ENCODE results near the gene SPOCK3.
"Not testable (repeated sequence)": the region's sequence is repeated elsewhere in the genome, so short reads cannot be mapped to it uniquely, and the experiment has no call there.

SPOCK3 gene

DNA sequence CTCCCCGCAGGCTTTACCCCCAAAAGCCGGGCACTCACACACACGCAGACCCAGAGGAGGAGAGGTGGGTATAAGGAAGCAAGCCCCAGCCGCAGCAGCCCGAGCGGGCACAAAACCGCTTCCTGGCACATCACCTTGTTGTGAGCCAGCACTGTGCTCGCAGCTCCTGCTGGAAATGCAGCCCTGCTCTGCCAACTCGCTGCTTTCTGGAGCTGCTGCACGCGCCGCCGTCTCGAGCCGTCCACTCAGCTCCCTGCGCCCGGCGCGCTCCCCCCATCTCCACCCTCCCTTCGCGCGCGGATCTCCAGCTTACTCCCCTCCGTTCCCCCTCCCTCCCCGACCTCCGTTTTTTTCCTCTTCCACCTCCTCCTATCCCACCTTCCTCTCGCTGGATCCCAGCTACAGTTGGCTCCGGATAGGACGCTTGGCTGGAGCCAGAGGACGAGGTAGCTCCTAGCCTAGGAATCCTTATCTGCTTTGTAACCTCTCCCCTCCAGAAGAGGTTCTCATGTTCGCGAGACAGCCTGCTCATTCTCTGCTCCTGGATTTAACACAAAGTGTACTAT lies at the start of gene SPOCK3:
Gene SPOCK3, minus strand, starts transcription at position 179 of the 566 bp plus-strand sequence.
- no peak for DNase-seq (ENCODE audit: low read depth in 2 of 2)

DNA sequence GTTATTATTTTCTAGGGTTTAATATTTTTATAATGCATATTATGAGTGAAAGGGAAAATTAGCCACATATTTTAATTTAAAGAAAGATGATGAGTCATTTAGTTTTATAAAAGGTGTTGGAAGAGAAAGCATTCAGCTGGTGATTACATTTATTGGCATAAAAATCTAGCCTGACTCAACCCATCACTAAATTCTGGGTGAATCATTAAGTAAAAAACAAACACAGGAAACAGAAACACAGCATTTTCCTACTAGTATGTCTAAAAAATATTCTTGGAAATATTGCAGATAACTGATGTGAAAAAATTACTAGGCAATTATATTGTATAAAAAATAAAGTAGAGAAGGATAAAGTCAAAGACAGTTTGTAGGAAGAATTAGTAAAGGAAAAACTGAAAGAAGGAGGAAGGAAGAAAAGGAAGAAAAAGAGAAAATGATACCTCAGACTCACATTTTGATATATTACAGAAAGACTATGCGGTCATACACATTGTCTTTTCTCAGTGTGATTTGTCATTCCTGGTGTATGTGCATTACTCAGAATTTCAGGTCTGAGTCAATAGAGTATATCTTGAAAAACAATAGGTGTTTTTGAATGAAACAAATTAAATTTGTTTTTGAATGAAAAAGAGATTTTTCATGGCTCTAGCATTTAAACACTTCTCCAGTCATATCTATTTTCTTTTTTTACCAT lies 48.0 kb upstream of the SPOCK3 start:
- no peak for DNase-seq (ENCODE audit: low read depth in 2 of 2)

DNA sequence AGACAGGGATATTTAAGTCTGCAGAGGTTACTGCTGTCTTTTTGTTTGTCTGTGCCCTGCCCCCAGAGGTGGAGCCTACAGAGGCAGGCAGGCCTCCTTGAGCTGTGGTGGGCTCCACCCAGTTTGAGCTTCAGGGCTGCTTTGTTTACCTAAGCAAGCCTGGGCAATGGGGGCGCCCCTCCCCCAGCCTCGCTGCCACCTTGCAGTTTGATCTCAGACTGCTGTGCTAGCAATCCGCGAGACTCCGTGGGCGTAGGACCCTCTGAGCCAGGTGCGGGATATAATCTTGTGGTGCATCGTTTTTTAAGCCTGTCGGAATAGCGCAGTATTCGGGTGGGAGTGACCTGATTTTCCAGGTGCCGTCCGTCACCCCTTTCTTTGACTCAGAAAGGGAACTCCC lies 47.3 kb upstream of the SPOCK3 start:
- not testable (repeated sequence) for DNase-seq (ENCODE audit: low read depth in 2 of 2)

DNA sequence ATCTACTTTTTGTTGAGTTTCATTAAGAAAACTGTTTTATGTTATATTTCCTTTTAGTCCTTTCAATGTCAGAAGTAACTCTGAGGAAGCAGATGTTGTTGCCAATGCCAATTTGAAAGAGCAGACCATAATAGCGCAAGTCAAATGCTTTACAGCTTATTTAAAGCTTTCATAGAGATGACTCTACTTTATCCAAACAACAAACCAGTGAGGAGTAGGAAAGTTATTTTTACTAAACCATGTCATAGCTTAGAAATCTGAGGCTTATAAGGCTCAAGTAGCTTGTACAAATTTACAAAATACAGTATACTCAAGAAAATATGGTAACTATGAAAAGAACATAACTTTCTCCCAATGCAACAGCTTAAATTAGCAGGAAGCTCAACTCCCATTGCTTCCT lies 40.1 kb upstream of the SPOCK3 start:
- no peak for DNase-seq (ENCODE audit: low read depth in 2 of 2)

DNA sequence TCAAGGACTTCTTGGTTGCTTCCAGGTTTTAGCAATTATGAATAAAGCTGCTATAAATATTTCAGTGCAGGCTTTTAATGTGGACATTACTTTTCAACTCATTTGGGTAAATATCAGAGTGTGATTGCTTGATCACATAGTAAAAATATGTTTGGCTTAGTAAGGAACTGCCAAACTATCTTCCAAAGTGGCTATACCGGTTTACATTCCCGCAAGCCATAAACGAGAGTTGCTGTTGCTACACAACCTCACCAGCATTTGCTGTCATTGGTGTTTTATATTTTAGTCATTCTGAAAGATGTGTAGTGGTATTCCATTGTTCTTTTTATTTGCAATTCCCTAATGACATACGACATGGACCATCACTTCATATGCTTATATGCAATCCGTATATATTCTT lies 30.9 kb upstream of the SPOCK3 start:
- DNase-seq (ENCODE audit: low read depth in 2 of 2): no peak

DNA sequence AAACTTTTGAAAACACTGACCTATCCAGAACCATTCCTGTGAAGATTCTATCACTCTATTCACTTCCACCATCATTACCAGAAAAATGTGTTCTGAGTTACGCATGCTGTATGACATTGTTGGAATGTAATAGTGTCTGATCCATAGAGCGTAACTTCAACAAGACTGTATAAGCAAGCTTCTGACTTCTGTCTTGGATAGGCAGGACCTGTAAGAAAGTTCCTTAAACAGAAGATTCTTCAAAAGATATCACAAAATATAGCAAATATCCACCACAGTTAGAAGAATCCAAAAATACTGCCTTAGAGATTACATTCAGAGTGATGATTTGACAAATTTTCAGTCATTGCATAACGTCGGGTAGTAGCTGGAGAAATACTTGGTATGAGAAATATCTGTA lies 14.0 kb upstream of the SPOCK3 start:
- DNase-seq (ENCODE audit: low read depth in 2 of 2): no peak

DNA sequence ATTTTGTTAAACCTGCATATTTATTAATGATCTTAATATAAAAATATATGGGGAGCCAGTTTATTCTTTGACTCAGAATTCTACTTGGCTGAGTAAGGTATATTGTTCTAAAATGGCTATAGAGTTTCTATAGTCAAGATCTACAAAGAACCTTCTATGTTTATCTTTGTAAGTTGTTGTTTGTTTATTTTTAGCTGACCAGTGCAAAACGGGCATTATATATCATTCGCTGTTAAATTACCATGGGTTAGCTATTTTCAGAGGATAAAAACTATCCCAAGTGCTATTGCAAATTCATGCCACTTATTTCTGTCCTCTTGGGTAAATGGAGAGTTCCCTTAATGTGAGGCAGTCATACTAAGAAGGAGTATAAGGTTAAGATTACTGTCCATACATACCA lies 5.3 kb upstream of the SPOCK3 start:
- DNase-seq (ENCODE audit: low read depth in 2 of 2): no peak

DNA sequence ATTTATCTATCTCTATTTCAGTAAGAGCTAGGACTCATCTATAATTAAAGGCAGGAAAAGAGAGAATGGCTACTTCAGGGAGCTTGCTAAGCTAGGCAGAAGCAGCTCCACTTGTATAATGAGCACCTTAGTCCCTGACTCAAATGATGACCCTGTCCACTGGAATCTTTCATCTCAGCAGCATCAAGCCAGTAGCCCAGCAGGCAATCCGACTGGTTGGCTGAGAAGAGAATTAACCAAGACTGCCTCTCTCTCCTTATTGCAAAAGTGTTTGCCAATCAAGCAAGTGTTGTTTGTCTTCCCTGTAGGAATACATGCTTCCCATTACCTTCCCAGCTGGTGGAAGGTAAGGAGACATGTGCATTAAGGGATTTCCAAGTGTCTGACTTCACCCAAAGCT lies 3.9 kb upstream of the SPOCK3 start:
- no peak for DNase-seq (ENCODE audit: low read depth in 2 of 2)

DNA sequence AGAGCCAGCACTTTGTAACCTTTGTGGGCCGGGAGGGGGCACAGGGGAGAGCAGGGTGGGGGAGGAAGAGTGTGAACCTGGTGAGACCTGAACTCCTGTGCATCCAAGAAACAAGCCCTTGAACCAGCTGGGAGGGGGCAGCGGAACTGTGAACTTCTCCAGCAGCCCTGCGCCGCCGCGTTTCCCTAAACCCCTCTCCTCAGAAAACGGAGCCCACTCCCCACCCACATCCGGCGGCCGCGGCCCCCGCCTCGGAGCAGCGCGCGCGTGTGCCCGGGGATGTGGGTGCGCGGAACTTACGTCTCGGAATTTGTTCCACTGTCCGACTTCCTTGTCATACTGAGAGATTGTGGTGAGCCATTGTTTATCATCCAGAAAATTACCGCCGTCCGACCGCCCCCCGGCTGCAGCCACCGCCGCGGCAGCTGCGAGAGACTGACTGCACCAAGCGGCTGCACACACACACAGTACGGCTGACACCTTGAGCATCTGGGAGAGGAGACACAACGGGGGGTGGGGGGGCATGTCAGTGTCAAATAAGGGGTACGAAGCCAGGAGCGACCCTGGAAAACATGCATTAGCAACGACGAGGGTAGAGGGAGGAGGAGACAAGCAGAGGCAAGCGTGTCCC lies 494 bp downstream of the SPOCK3 start:
- no peak for DNase-seq (ENCODE audit: low read depth in 2 of 2)

DNA sequence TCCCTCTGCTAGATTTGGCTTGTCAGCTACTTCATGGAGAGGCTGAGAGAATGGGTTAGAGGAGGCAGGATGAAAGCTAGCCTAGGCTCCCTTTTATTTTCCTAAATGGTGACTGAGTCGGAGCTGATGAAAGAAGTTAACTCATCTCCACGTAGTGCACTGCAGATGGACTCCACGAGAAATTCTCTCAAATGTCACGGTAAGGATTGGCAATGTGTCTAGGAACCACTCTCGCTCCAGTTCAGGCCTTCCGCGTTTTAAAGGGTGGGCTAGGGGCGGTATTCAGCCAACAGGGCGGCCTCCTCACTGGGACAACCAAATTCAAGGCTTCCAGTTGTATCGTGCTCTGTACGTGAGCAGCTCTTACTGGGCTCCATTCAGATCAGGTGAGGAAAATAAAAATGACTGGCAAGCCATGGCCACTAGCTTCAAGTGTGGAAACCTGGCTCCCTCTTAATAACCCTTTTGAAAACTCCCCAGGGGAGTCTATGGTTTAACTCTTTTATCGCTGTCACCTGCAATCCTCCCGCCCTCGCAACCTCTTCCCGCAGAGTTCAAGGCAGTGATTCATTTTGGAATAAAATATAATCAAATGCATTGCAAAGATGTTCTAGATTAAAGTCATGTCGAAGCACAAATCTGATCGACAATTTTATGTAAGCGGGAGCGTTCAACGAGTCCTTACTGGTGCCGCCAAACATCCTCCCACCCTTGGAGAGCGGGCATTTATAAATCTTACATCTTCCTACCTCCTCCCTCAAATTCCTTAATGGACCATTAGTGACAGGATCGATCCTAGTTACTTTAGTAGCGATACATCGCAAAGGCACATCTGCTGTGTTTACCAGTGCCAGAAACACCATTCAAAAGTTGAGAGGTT lies 1.2 kb downstream of the SPOCK3 start:
- DNase-seq (ENCODE audit: low read depth in 2 of 2): no peak

DNA sequence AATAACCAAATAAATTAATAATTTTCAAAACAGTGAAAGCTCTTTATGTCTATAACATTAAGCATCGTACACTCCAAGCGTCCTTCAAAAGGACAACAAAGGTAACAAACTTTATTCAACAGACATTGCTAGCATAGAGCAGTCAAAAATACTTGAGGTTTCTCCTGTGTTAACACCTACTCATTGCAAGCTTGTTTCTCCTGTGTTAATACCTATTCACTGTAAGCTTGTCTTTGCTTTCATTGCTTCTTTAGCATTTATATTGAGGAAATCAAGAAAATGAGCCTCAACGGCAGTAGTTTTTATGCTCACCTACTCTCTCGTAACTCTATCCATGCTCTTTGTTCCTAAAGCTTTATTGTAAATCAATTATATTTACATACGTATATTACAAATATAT lies 3.5 kb downstream of the SPOCK3 start:
- no peak for DNase-seq (ENCODE audit: low read depth in 2 of 2)

DNA sequence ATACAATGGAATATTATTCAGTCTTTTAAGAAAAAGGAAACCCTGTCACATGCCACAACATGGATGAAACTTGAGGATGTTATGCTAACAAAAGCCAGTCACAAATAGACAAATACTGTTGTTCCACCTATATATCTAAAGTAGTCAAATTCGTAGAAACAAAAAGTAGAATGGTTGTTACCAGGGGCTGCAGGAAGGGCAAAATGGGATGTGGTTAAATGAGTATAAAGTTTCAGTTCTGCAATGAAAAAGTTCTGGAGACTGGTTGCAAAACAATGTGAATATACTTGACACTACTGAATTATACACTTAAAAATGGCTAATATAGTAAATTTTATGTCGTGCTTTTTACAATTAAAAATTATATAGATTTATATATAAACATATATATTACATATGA lies 12.2 kb downstream of the SPOCK3 start:
- DNase-seq (ENCODE audit: low read depth in 2 of 2): no peak

DNA sequence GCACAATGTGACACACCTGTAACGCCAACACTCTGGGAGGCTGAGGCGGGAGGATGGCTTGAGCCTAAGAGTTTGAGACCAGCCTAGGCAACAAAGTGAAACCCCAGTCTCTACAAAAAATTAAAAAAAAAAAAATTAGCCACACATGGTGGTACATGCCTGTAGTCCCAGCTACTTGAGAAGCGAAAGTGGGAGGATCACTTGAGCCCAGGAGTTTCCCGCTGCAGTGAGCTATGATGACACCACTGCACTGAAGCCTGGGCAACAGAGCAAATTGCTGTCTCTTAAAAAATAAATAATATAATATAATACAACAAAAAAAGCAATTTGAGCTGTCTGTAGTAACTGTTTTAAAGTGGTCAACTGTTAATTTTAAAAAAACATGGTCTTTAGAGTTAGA lies 13.2 kb downstream of the SPOCK3 start:
- no peak for DNase-seq (ENCODE audit: low read depth in 2 of 2)

DNA sequence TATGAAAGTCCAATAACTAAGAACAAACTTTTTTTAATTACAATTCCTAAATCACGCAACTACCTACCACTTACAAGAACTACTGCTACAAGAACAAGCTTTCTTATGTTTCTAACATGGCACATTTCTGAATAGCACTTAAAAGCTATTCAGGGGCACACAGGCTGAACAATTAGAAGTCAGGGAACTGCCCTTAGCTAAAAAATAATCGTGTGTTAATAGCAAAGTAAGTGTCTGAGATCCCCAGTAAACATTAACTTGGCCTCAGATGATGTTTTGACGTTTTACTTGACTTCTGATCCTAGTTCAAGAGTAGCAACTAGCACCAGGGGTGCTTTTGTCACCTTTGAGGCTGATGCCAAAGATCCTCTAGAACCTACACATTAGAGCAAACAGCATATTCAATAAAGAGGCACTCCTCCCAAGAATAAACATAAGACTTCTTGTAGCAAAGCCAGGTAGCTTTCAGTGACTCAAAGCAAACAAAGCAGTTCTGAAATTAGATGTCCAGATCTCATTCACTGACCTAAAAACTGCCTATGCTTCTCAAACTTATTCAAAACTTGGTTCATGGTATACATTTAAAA lies 16.2 kb downstream of the SPOCK3 start:
- no peak for DNase-seq (ENCODE audit: low read depth in 2 of 2)

DNA sequence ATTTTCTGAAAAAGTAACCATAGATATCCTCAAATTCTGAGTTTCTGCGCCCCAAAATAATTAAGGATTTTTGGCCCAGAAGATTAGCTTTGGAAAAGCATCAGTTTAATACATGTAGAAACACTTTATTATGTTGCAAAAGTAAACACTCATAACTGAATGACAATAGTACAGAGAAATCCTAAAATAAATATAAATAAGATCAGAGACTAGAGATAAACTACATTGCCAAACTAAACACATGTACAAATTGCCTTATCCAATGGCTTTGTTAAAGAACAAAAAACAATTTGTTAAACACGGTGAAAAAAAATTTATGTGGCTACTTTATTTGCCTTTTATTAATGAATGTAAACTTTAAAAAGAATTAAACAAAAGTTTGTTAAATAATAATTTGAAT lies 17.5 kb downstream of the SPOCK3 start:
- DNase-seq (ENCODE audit: low read depth in 2 of 2): no peak

DNA sequence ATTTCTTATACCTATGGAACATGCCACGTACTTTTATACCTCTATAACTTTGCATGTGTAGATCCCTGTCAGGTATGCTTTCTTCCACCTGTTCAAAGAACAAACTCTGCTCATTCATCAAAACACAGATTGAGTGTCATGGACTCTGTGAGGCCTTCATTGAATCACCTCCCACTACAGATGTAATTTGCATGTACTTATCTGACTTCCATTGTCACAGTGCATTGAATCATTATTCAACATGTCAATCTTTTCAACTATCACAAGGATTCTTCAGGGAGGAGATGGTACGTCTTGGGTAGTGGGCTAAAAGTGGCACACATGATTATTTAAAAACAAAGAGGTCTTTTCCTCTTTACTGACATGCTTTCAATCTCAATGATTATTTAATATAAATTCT lies 24.1 kb downstream of the SPOCK3 start:
- DNase-seq (ENCODE audit: low read depth in 2 of 2): no peak

DNA sequence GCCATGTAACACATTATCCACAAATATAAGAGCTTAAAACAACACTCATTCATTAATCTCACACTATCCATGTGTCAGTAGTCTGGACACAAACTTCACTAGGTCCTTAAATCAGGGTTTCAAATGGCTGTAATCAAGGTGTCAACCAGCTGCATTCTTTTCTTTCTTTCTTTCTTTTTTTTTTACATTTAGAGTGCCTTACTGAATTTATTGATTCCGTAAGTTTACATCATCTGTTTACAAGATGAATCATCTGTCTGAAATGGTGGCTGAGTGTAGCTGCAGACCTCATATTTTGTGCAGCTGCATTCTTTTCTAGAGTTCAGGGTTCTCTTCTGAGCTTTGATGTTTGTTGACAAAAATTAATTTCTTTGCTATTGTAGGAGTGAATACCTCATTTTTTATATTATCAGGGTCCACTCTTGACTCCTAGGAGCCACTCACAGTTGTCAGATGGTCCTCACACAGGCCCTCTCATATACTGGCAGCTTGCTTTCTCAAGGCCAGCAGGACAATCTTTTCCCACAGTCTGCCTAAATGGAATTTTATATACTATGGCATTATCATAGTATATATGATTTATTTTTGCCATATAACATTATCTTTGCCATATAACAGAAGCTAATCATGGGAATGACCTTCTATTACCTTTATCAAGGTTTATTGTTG lies 37.8 kb downstream of the SPOCK3 start:
- DNase-seq (ENCODE audit: low read depth in 2 of 2): no peak

DNA sequence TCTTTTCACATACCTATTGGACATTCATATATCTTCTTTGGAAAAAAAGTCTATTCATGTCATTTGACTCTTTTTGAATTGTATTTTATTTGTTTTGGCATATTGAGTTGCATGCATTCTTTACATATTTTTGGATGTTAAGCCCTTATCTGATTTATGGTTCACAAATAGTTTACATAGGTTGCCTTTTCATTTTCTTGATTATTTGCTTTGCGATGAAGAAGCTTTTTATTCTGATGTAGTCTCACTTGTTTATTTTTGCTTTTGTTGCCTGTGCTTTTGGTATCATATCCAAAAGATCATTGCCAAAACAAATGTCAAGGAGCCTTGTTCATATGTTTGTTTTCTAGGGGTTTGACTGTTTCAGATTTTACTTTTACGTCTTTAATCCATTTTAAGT lies 43.9 kb downstream of the SPOCK3 start:
- no peak for DNase-seq (ENCODE audit: low read depth in 2 of 2)

DNA sequence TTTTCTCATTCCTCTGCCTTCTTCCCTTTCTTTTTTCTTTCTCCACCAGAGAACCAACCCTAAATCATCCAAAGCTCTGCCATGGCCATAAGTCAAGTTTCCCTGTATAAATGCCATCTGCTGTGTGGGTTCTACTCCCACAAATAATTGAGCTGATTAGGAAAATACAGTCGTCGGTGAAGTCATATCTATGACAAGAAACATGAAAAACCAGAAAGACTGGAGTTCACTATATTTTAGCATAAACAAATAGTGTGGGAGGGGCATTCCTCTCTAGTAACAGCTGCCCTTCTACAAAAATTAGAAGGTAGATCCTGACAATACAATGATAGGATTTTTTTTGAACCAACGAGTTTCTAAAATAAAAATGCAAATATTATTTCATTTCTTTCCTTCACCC lies 48.8 kb downstream of the SPOCK3 start:
- DNase-seq (ENCODE audit: low read depth in 2 of 2): no peak

DNA sequence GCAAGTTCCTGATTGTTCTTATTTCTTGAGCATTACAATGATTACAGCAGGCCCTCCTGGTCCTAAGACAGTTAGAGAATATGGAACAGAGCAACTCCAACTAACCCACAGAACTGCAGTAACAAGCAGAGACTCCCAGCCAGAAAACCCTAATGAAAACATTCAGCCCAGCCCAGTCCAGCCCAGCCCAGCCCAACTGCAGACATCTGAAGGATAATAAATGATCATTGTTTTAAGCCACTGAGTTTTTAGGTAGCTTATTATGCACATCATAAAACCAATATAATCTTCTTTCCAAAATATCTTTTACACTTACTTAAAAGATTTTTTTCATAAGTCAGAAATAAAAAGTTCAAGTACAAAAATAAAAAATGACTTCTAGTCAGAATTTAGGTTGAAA lies 51.3 kb downstream of the SPOCK3 start:
- no peak for DNase-seq (ENCODE audit: low read depth in 2 of 2)

DNA sequence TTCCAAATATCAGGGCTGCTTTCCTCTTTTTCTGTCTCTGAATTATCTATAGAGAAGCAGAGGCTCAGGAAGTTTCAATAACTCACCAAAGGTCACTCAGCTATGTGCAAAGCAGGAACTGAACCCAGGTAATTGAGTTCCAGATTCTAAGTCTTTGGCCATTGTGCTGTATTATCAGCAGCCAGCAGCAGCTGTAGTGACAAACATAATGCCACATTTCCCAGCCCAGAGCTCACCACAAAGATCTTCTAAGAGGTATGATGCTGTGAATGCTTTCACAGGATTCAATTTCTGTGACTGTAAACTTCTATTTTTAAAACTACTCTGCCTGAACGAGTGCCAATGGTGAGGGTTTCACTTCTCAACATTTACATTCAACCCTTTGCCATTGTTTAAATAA lies 56.4 kb downstream of the SPOCK3 start:
- no peak for DNase-seq (ENCODE audit: low read depth in 2 of 2)
